Activated CD8-positive, alpha-beta memory T cell treated with anti-CD3 and anti-CD28 coated beads for 1 hour (primary cell): ENCODE results near the gene TFAP2E.

Source experiments
- DNase-seq, 2 donors: peaks; one replicate each; pipeline ENCODE4 v3.0.0-alpha.2; 2020; ENCODE audit warnings: low read depth in 1 of 2; ENCODE audit errors: extremely low read depth in 1 of 2

The TFAP2E gene

DNA sequence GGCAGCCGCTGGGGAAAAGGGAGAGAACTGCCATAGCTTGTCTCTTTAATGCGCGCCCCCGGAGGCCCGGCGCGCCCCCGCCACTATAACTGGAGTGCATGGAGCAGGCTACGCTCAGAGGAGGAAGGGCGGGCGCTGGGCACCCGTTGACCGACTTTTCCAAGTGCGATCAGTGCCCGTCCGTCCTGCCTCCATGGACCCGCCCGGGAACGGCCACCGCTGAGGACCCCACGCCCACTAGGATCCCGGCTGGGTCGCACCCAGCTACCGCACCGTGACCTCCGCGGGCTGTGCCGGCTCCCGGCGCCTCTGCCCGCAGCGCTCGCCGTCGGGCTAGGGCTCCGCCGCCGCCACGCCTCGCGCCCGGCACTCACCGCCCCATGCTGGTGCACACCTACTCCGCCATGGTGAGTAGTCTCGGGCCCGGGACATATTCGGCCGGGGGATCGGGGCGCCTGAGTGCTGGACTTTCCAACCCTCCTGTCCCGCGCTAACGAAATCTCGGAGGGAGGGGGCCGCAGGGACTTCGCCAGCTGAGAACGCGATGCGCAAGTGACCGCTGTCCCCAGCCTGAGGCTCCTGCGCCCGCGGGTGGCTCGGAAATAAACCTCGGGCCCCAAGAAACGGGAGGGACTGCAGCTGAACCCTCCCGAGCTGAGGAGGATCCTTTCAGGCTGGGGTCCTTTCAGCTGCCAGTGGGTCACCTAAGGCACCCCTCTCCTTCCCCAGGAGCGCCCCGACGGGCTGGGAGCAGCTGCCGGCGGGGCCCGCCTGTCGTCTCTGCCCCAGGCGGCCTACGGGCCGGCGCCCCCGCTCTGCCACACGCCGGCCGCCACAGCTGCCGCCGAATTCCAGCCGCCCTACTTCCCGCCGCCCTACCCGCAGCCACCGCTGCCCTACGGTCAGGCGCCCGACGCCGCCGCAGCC is at the start of gene TFAP2E:
Gene TFAP2E, plus strand, starts transcription at position 117 of the 927 bp plus-strand sequence. Its CDS starts 264 bp downstream, at position 381.
- no peak for DNase-seq

- no peak for DNase-seq
Observed at GRCh38 chr1:35524106-35524505, 49.0 kb upstream of the TFAP2E start.

DNA sequence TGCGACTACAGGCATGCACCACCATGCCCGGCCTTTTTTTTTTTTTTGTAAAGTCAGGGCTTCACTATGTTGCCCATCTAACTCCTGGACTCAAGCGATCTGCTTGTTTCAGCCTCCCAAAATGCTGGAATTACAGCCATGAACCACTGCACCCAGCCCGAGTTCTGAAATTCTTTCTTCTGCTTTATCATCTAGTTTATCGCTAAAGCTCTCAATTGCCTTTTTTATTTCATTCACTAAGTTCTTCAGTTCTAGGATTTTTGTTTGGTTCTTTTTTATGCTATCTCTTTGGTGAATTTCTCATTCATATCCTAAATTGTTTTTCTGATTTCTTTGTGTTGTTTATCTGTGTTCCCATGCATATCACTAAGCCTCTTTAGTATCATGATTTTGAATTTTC is 42.9 kb upstream of the TFAP2E start:
- no peak for DNase-seq

DNA sequence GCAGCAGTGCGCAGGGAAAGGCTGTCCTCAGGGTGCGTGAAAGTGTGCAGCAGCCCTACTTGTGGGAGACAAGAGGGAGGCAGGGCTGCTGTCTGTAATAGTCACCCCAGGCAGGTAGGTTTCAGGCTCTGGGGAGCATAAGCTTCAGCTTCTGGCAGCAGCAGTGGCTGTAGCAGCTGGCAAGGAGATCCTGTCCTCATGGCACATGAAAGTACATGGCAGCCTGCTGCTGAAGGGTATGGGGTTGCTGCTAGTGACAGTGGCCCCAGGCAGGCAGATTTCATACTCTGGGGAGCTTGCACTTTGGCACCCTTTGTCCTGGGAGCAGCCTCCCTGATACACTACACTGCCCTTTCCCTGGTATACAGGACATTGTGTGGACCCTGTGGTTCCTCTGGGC is 42.2 kb upstream of the TFAP2E start:
- no peak for DNase-seq

- no peak for DNase-seq
Observed at GRCh38 chr1:35531368-35531767, 41.7 kb upstream of the TFAP2E start.

DNA sequence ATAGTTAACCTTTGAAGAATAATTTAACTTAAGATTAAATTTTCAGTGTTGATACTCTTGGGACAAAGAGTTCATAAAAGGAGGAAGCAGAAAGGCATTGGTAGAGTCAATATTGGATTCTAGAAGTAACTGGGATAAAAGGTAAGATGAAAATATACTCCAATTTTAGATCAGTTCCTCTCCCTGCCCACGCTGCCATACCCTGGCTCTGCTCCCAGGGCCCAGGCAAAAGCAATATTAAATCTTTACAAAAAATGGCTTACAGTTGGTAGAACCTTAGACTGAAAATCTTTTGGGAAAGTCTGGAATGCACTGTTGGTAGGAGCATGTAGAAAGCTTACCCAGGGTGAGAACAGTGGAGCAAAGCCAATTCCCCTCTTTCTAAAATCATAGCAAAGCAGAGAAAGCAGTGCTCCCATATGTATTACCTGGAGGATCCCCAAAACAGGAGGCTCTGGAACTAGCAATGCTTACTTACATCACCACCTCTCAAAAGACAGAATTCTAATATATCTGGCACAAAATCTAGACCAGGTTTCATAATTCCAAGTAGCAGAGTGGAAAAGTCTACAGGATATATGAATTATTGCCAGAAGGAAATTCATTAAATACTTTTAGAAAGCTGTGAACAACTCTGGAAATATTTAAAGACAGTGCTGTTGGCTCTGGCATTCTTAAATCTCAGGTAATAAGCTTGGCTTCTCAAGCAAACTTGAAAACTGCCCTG is 40.5 kb upstream of the TFAP2E start:
- no peak for DNase-seq

DNA sequence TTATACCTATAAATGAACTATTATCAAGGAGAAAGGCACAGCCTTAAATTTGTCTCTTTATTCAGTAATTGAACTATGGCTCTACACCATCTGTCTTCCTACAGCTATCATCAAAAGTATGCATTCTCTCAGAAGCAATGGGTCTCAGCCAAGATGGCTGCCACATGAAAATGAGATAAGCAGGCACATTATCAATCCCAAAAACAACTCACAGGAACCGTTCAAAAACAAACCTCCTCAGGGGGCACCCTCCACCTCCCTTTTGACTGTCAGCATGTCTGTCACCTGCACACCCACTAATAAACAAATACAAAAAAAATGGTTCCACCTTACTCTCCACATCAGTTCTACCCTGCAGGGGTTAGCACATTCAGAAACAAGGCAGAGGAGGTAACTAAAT is 39.5 kb upstream of the TFAP2E start:
- DNase-seq: no peak

GRCh38 chr1:35535243-35535642 is 37.9 kb upstream of the TFAP2E start:
- no peak for DNase-seq

DNA sequence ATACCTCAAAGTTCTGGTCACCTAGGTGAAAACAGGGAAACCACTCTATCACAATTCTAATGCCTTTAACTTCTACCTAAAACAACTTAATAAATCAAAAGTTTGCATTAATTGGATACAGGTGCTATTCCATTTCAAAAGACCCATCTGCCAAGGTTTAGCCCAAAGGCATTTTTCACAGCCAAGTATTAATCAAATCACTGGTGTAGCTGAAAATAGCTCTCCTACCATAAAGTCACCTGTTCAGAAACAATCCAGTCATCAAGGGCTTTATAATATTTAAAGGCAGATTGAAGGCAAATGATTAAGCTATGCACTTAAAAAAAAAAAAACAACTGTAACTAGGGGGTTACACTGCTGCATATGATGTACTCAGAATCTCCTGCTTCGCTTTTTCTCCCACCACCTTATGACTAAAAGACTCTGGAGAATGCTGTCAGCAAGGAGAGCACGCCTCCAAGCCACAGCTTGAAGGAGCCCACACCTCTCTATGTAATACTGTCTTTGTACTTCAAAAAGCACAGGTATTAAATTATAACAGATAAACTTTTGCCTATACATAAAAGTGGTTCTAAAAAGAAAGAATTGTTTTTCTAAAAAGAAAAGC is 36.5 kb upstream of the TFAP2E start:
- no peak for DNase-seq

DNA sequence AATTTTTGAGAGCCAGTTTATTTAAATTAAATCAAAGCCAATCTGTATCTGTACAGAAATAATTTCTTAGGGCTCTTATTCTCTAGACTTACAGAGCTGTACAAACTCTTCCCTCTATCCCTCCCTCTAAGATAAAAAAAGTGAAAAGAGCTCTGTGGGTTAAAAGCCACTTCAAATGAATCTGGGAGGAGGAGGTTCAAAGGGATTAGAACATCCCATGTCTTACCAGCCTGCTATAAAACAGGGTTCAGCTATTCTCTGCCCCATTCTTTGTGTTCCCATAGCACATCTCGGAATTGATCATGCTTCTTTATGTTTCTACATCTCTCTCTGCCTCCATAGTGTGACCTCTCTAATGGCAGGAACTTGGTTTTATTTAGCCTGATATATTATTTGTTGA is 35.3 kb upstream of the TFAP2E start:
- no peak for DNase-seq

DNA sequence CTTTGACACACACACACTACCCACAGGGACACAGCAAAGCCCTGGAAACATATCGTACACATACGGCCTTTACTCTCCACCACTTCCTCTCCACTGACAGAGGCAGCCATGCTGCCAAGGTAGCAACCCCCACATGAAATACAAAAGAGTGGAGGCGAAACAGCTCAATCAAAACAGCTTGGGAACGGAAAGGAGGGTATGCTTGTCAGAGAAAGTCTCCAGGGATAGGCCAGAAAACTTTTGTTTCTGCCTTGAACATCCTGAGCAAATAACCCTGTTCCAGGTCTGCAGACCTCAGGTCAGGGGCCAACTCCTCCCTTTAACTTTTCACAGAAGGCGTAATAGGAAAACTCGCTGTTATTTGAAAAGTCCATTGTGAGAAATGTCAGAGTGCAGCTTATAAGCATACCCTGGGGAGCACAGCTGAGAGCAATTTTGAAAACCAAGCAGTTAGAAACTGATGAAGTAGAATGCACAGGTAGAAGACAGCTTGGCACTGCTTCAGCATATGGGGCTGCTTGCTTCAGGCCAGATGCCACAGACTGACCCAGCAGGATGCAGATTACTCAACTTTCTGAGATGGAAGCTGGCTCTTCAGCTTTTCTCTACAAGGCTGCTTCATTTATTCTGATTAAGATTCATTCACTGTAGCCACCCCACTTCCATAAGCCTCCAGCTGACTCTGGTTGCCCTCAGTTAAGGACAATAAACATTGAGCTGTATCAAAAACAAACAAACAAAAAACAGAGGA is 33.9 kb upstream of the TFAP2E start:
- DNase-seq: no peak

DNA sequence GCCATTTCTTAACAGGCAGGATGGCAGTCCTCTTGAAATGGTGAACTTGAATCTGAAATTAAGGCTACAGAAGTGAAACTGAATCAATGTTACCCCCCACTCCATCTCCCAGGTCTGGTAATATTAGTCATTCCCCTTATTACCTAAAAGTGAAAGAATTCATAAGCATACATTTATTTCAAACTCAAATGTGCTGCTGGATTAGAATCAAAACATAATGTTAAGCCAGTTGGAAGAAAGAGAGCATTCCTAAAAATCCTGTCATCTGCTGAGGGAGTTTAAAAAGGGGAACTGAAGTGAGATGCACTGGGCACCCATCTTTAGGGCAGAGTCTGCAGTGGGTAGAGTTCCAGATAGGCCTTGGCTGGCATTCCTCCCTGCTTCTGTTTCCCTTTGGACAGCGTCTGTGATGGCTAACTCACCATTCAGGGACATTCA is 33.3 kb upstream of the TFAP2E start:
- no peak for DNase-seq

DNA sequence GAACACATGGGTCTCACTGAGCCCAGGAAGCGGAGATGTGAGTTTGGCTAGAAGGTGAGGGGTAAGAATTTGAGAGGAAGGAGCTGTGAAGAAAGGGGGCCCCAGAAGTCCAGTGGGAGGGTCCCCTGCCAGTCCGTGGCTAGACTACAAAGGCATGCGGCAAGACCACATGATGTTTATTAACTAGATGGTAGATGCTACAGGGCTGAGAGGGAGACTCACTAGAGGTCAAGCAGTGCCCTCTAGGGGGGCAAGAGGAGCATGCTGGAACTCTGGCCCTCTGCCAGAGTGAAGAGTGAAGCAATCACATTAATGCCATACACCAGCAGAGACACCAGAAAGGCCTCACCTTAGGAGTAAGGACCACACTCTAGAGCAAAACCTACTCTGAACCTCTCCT is 28.1 kb upstream of the TFAP2E start:
- peak in 1 of 2 donors; percentile 29 for DNase-seq

DNA sequence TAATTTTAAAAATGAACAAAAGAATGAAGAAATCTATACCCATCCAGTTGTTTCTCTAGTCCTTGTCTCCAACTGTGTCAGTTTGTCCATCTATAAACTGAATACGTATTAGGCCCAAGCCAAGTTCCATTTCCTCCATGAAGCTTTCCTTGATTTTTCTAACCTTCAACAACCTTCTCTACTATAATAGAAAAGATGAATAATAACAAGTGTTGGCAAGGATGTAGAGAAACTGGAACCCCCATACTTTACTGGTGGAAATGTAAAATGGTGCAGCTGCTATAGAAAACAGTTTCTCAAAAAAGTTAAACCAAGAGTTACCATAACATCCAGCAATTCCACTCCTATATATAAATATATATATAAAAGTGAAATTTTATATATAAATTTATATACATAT is 26.5 kb upstream of the TFAP2E start:
- DNase-seq: no peak

- DNase-seq: no peak
Observed at GRCh38 chr1:35553851-35554250, 19.3 kb upstream of the TFAP2E start.

DNA sequence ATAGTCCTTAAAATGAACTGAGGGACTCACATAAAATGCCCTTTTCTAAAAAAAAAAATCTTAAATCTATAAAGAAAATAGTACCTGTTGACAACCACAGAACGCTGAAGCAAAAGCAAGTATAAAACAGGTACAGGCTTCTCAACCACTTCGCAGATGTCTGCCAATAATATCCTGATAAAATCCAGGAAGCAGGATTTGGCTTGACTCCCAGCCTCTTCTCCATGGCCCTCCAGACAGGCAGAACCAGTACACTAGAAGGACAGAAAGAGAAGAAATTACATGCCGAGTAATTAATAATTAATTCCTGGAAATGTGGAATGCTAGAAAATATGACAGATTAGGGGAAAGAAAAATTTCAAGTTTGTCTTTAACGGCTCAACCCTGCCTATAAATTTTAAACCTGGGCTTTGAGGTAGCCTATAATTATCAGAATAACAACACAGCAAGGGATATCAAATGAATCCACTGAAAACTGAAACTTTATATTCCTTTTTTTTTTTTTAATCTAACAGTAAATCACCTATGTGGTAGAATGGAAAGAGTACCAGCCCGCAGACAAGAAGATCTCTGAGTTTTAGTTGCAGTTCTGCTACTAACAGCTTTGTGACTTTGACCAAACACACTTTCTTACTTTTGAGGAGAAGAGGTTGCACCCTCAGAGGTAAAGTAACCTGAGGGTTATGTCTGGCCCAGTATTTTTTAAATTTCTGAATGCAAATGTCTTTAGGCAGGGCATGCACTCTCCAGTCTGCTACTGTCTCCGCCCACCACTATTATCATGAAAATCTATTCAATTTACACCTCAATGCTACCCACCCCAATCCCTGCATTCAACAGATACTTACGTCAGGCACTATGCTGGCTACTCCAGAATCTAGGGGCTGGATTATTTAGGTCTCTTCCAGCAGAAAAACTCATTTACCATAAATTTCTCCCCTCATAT is 18.6 kb upstream of the TFAP2E start:
- DNase-seq: no peak

DNA sequence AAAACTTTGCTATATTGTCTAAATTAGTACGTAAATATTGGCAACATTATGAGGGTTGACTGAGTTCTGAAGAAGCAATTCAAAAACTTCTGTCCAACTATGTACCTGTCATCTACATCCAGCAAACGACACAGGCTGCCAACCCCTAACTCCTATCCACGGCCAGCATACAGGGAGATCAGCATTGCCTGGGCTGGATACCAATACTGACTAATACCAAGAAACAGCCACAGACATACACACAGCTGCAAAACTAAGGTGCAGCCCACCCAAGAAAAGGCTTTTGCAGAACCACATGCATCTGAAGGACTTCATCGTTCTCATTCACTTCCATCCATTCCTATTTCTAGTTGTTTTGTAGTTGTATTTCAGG is 17.9 kb upstream of the TFAP2E start:
- no peak for DNase-seq

DNA sequence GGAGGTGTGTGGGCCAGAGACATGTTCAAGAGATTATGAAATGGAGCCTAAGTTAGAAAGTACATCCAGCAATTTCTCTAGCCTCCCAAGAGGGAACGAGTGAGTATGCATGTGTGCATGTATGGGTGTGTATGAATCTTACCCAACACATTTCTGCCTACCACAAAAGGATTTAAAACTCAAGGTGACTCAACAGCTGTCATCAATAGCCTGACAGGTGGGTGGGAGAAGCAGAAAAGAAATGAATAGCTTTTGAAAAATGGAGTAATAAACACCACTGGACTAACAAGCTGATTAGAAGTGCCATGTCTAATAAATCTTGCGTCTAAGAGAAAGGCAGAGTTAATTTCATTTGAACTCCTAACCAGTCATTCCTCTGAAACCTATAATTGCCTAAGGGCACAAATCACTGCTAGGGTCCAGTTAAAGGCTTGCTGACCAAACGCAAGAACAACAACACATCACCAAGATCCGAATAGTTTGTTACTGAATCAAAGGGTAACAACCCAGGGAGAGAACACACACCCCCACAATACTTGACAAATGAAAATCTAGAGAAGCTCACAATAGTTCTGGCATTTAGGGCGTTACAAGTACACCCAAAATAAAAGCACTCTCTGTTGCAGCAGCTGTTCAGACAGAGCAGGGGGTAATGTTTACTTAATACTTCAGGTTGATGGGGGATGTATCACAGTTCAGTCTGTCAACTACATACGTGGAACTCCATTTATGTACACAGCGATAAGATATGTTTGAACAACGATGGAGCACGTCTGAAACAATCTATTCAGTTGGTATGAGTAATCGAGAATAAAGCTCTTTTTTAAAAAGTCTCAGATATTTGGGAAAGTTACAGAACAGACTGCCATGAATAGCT is 17.3 kb upstream of the TFAP2E start:
- DNase-seq: no peak
